GM13976 (cell line): ENCODE data around the gene PFN4.
"Not testable (repeated sequence)": the region's sequence is repeated elsewhere in the genome, so short reads cannot be mapped to it uniquely, and the experiment has no call there.

Source experiments
- DNase-seq: peaks from one replicate; pipeline ENCODE4 v3.0.0; 2012; ENCODE audit warnings: low spot score
- CTCF ChIP-seq: IDR thresholded peaks from 2 replicates; pipeline ENCODE4 v1.5.1; 2012; ENCODE audit warnings: borderline replicate concordance, mild to moderate bottlenecking; ENCODE audit not compliant: insufficient read depth; ENCODE audit errors: extremely low read depth, missing control alignments, control extremely low read depth
- in situ Hi-C: fragments of 300-500 bp; cut with MboI; formaldehyde crosslinking; loops from one replicate; pipeline ENCODE4 v1.12.0; 2022; ENCODE audit warnings: low sequenced_read_pairs, mixed read lengths, inconsistent platforms; ENCODE audit not compliant: unreplicated experiment

The PFN4 gene

GRCh38 chr2:24106786-24107185 is 16.3 kb downstream of the PFN4 start:
- in situ Hi-C loops: loop anchor here (25.0 kb wide), 1 partner anchor 281 kb away; no protein-coding TSS in a partner anchor
- TF ChIP-seq CTCF: no peak
- DNase-seq: no peak

GRCh38 chr2:24105816-24106215 is 17.3 kb downstream of the PFN4 start:
- DNase-seq: no peak
- TF ChIP-seq CTCF: no peak
- in situ Hi-C loops: loop anchor here (25.0 kb wide), 1 partner anchor 281 kb away; no protein-coding TSS in a partner anchor

GRCh38 chr2:24104906-24105305 is 18.2 kb downstream of the PFN4 start:
- DNase-seq: peak; percentile 32
- no peak for TF ChIP-seq CTCF
- in situ Hi-C loops: loop anchor here (25.0 kb wide), 1 partner anchor 282 kb away; no protein-coding TSS in a partner anchor

GRCh38 chr2:24104110-24104650 is 19.0 kb downstream of the PFN4 start:
- no peak for TF ChIP-seq CTCF
- in situ Hi-C loops: loop anchor here (25.0 kb wide), 1 partner anchor 283 kb away; no protein-coding TSS in a partner anchor
- DNase-seq: no peak

- in situ Hi-C loops: loop anchor here (25.0 kb wide), 1 partner anchor 285 kb away; no protein-coding TSS in a partner anchor
- TF ChIP-seq CTCF: no peak
- DNase-seq: no peak
Measured at GRCh38 chr2:24102677-24103076, 20.5 kb downstream of the PFN4 start.

- no peak for TF ChIP-seq CTCF
- no peak for DNase-seq
- in situ Hi-C loops: loop anchor here (25.0 kb wide), 1 partner anchor 285 kb away; no protein-coding TSS in a partner anchor
Measured at GRCh38 chr2:24101992-24102391, 21.1 kb downstream of the PFN4 start.

GRCh38 chr2:24100732-24101131 is 22.4 kb downstream of the PFN4 start:
- in situ Hi-C loops: loop anchor here (25.0 kb wide), 1 partner anchor 287 kb away; no protein-coding TSS in a partner anchor
- DNase-seq: not testable (repeated sequence)

- DNase-seq, in situ Hi-C loops: not testable (repeated sequence)
Measured at GRCh38 chr2:24095171-24095677, 27.9 kb downstream of the PFN4 start.

- in situ Hi-C loops, DNase-seq: not testable (repeated sequence)
Measured at GRCh38 chr2:24093270-24093669, 29.9 kb downstream of the PFN4 start.
